ENCODE results near the gene SLC7A7. TPM values are rescaled to one million over a fixed set of nuclear protein-coding genes. Genes with fewer than 3 reads are reported as not detected.

Gene SLC7A7
- total RNA-seq, 1 experiment from 2014 or later: 2.3 TPM

GRCh38 chr14:22772725-22773124 is 42.5 kb downstream of the SLC7A7 start:
- H3K4me1 ChIP-seq (ENCODE audit: insufficient read depth, low read length, poor library complexity, severe bottlenecking): peaks cover 3% of the 10 kb centered on the region
- ChIA-PET CTCF (no interaction called here), POLR2A (ENCODE audit: low non-redundant PET) (no interaction called here)
- H3K27ac ChIP-seq (ENCODE audit: low read depth, low read length, poor library complexity, severe bottlenecking): no peak overlapping the region
- no peak for DNase-seq (ENCODE audit: low spot score)
- no peak overlapping the region for H3K4me3 ChIP-seq (ENCODE audit: low read depth, low read length, poor library complexity, severe bottlenecking)
- no peaks in the 10 kb centered on the region for H3K27me3 ChIP-seq (replicated peaks; ENCODE audit: insufficient read depth, low read depth, low read length, poor library complexity)
- peaks cover 40% of the 10 kb centered on the region for H3K36me3 ChIP-seq (ENCODE audit: insufficient read depth, low read length, poor library complexity, severe bottlenecking)
- no TSS peak for BruUV-seq (replicated peaks)
- no peak for TF ChIP-seq EZH2 (IDR thresholded peaks at IDR 0.05; ENCODE audit: borderline replicate concordance, low read depth, low read length, poor library complexity, severe bottlenecking)
- TF ChIP-seq CTCF (conservative IDR thresholded peaks at IDR 0.05; ENCODE audit: low read depth, low read length): no peak
- intact Hi-C loops (cut with micrococcal nuclease; ENCODE audit: unreplicated experiment): no loop called here
- no peaks in the 10 kb centered on the region for H3K9me3 ChIP-seq (ENCODE audit: low read depth, low read length, poor library complexity, severe bottlenecking)

- intact Hi-C loops (cut with micrococcal nuclease; ENCODE audit: unreplicated experiment): no loop called here
- POLR2A ChIA-PET (ENCODE audit: low non-redundant PET): no interaction called here
- BruUV-seq (replicated peaks): no TSS peak
- CTCF ChIA-PET: no interaction called here
- Histone ChIP-seq H3K36me3 (ENCODE audit: insufficient read depth, low read length, poor library complexity, severe bottlenecking) (peaks cover 42% of the 10 kb centered on the region), H3K27me3 (replicated peaks; ENCODE audit: insufficient read depth, low read depth, low read length, poor library complexity) (no peaks in the 10 kb centered on the region), H3K9me3 (ENCODE audit: low read depth, low read length, poor library complexity, severe bottlenecking) (no peaks in the 10 kb centered on the region), H3K4me1 (ENCODE audit: insufficient read depth, low read length, poor library complexity, severe bottlenecking) (peaks cover 12% of the 10 kb centered on the region), H3K27ac (ENCODE audit: low read depth, low read length, poor library complexity, severe bottlenecking) (no peak overlapping the region), H3K4me3 (ENCODE audit: low read depth, low read length, poor library complexity, severe bottlenecking) (no peak overlapping the region)
- TF ChIP-seq CTCF (conservative IDR thresholded peaks at IDR 0.05; ENCODE audit: low read depth, low read length): no peak
- TF ChIP-seq EZH2 (IDR thresholded peaks at IDR 0.05; ENCODE audit: borderline replicate concordance, low read depth, low read length, poor library complexity, severe bottlenecking): no peak
- no peak for DNase-seq (ENCODE audit: low spot score)
These were observed 44.6 kb downstream of the SLC7A7 start for GRCh38 chr14:22770481-22771187.

GRCh38 chr14:22769369-22769768 is 45.9 kb downstream of the SLC7A7 start:
- TF ChIP-seq CTCF (conservative IDR thresholded peaks at IDR 0.05; ENCODE audit: low read depth, low read length): no peak
- no peak for TF ChIP-seq EZH2 (IDR thresholded peaks at IDR 0.05; ENCODE audit: borderline replicate concordance, low read depth, low read length, poor library complexity, severe bottlenecking)
- Histone ChIP-seq H3K27me3 (replicated peaks; ENCODE audit: insufficient read depth, low read depth, low read length, poor library complexity) (no peaks in the 10 kb centered on the region), H3K27ac (ENCODE audit: low read depth, low read length, poor library complexity, severe bottlenecking) (no peak overlapping the region), H3K9me3 (ENCODE audit: low read depth, low read length, poor library complexity, severe bottlenecking) (no peaks in the 10 kb centered on the region), H3K4me1 (ENCODE audit: insufficient read depth, low read length, poor library complexity, severe bottlenecking) (peaks cover 12% of the 10 kb centered on the region), H3K36me3 (ENCODE audit: insufficient read depth, low read length, poor library complexity, severe bottlenecking) (peaks cover 42% of the 10 kb centered on the region), H3K4me3 (ENCODE audit: low read depth, low read length, poor library complexity, severe bottlenecking) (no peak overlapping the region)
- no peak for DNase-seq (ENCODE audit: low spot score)
- ChIA-PET CTCF (no interaction called here), POLR2A (ENCODE audit: low non-redundant PET) (interaction anchor here (0.6 kb wide), 1 partner anchor 17 kb away, joined by 9 read pairs; no protein-coding TSS in a partner anchor)
- intact Hi-C loops (cut with micrococcal nuclease; ENCODE audit: unreplicated experiment): loop anchor here (10.0 kb wide), 2 partner anchors 195 to 295 kb away; no protein-coding TSS in a partner anchor
- no TSS peak for BruUV-seq (replicated peaks)
